Spleen (tissue), 11 donors: Measurements from ENCODE around the gene SOX5. TPM values are rescaled to one million over a fixed set of nuclear protein-coding genes. Genes with fewer than 3 reads are reported as not detected.

Source experiments
- DNase-seq: peaks from one replicate; pipeline ENCODE4 v3.0.0-alpha.2; 2020
- H3K27ac ChIP-seq, 8 donors: fragments of 200-600 bp; sonication (generic) in 7 of 8; 1 replicate in 4 of 8; 2 replicates in 4 of 8; pipeline versions ENCODE4 v1.5.0 to v1.8.0; 2016 to 2021; ENCODE audit warnings: inconsistent platforms in 4 of 8, mild to moderate bottlenecking in 4 of 8, moderate library complexity in 1 of 8
- H3K27me3 ChIP-seq, 7 donors: fragments of 200-600 bp; sonication (generic) in 6 of 7; replicated peaks in 1 of 7; 1 replicate in 4 of 7; 2 replicates in 3 of 7; pipeline versions ENCODE4 v1.5.0 to v1.8.0; 2016 to 2021; ENCODE audit warnings: inconsistent platforms in 3 of 7, mild to moderate bottlenecking in 1 of 7
- H3K36me3 ChIP-seq, 6 donors: fragments of 200-600 bp; sonication (generic) in 5 of 6; 1 replicate in 4 of 6; 2 replicates in 2 of 6; pipeline versions ENCODE4 v1.5.0 to v1.8.0; 2016 to 2021; ENCODE audit warnings: inconsistent platforms in 2 of 6
- H3K4me1 ChIP-seq, 6 donors: fragments of 200-600 bp; sonication (generic) in 5 of 6; 1 replicate in 3 of 6; 2 replicates in 3 of 6; pipeline versions ENCODE4 v1.5.0 to v1.8.0; 2016 to 2021; ENCODE audit warnings: inconsistent platforms in 3 of 6
- H3K4me3 ChIP-seq, 8 donors: fragments of 200-600 bp; sonication (generic) in 7 of 8; 1 replicate in 4 of 8; 2 replicates in 4 of 8; pipeline versions ENCODE4 v1.5.0 to v1.8.0; 2016 to 2021; ENCODE audit warnings: inconsistent platforms in 4 of 8, mild to moderate bottlenecking in 4 of 8, moderate library complexity in 2 of 8
- H3K9me3 ChIP-seq, 8 donors: fragments of 200-600 bp; sonication (generic) in 7 of 8; 1 replicate in 4 of 8; 2 replicates in 4 of 8; pipeline versions ENCODE4 v1.5.0 to v1.8.0; 2016 to 2021; ENCODE audit warnings: inconsistent platforms in 4 of 8
- POLR2A ChIP-seq, 3 donors: fragments of 450-650 bp; IDR thresholded peaks; one replicate each; pipeline ENCODE4 v1.5.1; 2017; ENCODE audit warnings: antibody characterized with exemption in 3 of 3, mild to moderate bottlenecking in 1 of 3
- POLR2AphosphoS5 ChIP-seq, 3 donors: sonication (generic); formaldehyde crosslinking; IDR thresholded peaks; one replicate each; pipeline ENCODE4 v1.5.1; 2017; ENCODE audit warnings: antibody characterized with exemption in 3 of 3
- WGBS, 5 donors: extraction: QIAGEN DNeasy Blood & Tissue Kit in 3 of 5; methylation state at CpG; one replicate each; pipeline versions ENCODE4 v1.1.5 to v1.1.7; 2013 to 2018; 5-methylcytosine and 5-hydroxymethylcytosine counted together
- intact Hi-C: fragments of 100-400 bp; cut with DNase I; formaldehyde crosslinking; loops from one replicate; pipeline ENCODE4 v1.15.0; 2023; ENCODE audit warnings: low total_unique reads
- polyA plus RNA-seq, 3 donors: library from polyadenylated mRNA; stranded (reverse); fragments of 200-250 nt; gene quantifications; one replicate each; pipeline ENCODE4 v1.2.1, GENCODE V29; 2013
- total RNA-seq, 7 donors: library from RNA; depleted of rRNA in 3 of 7; stranded (reverse); fragments of >200 nt in 3 of 7; fragmentation: NEBNext Ultra II Directional in 4 of 7; extraction: Animal tissue kit (Norgen Biotek cat#: 25700) in 4 of 7; gene quantifications; one replicate each; pipeline versions ENCODE4 v1.1.0 to v1.2.1, GENCODE V29; 2016 to 2021
- TF ChIP-seq, protein P1 (sequence below), 11 experiments: fragments of 200-600 bp in 7 of 11; fragments of 450-650 bp in 4 of 11; sonication (generic) in 4 of 11; IDR thresholded peaks in 8 of 11; conservative IDR thresholded peaks in 3 of 11; 1 replicate in 7 of 11; 2 replicates in 4 of 11; pipeline versions ENCODE4 v1.4.0 to v1.8.0; 2016 to 2021; ENCODE audit warnings: antibody characterized with exemption in 11 of 11, inconsistent platforms in 4 of 11, mild to moderate bottlenecking in 1 of 11
- donor health status: healthy with polysubstance abuse.
- donor health status: DM: no; HTN: no; CAD: no; lungs with moderate emphysema.
- donor health status: DM: no; HTN: no; CAD: no.
- donor health status: Bipolar disorder and iron deficiency.
- donor health status: healthy.
- donor health status: DM: no; HTN: no; CAD: no.
- donor health status: DM: yes; HTN: yes; CAD: no.

SOX5 gene
- total and polyA plus RNA-seq, 10 donors, result 0.20 to 21.3 (median 8.7) TPM

DNA sequence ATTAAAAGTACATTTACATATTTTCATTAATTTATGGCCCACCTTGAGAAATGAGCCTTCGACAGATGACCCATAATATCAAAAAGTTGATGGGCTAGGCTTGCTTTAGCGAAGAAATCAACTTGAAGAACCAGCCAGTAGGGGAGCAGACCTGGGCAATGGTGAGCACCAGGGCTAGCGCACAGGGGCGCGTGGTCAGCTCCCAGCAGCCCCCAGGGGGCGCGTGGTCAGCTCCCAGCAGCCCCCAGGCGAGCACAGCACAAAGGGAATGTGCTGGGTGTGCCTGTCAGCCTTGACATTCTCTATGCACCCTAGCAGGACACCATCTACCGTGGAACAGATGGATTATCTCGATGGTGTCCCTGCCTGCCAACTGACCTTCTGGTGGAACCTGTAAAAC is 15.3 kb upstream of the SOX5 start:
- Histone ChIP-seq H3K9me3 (no peaks in the 10 kb centered on the region), H3K36me3 (no peaks in the 10 kb centered on the region), H3K4me1 (no peaks in the 10 kb centered on the region), H3K27ac (no peak overlapping the region), H3K4me3 (no peak overlapping the region), H3K27me3 (no peaks in the 10 kb centered on the region)
- 78 to 89% (median 82%) methylated on average over 6 to 10 of the region's 10 CpGs for WGBS, 5 donors
- intact Hi-C loops, result no loop called here
- TF ChIP-seq, protein P1, sequence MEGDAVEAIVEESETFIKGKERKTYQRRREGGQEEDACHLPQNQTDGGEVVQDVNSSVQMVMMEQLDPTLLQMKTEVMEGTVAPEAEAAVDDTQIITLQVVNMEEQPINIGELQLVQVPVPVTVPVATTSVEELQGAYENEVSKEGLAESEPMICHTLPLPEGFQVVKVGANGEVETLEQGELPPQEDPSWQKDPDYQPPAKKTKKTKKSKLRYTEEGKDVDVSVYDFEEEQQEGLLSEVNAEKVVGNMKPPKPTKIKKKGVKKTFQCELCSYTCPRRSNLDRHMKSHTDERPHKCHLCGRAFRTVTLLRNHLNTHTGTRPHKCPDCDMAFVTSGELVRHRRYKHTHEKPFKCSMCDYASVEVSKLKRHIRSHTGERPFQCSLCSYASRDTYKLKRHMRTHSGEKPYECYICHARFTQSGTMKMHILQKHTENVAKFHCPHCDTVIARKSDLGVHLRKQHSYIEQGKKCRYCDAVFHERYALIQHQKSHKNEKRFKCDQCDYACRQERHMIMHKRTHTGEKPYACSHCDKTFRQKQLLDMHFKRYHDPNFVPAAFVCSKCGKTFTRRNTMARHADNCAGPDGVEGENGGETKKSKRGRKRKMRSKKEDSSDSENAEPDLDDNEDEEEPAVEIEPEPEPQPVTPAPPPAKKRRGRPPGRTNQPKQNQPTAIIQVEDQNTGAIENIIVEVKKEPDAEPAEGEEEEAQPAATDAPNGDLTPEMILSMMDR (IDR thresholded peaks at IDR 0.05 in 8 of 11, conservative IDR thresholded peaks at IDR 0.05 in 3 of 11), result no peak
- TF ChIP-seq POLR2AphosphoS5 (IDR thresholded peaks at IDR 0.05) (no peak), POLR2A (IDR thresholded peaks at IDR 0.05) (no peak)
- DNase-seq, result no peak

DNA sequence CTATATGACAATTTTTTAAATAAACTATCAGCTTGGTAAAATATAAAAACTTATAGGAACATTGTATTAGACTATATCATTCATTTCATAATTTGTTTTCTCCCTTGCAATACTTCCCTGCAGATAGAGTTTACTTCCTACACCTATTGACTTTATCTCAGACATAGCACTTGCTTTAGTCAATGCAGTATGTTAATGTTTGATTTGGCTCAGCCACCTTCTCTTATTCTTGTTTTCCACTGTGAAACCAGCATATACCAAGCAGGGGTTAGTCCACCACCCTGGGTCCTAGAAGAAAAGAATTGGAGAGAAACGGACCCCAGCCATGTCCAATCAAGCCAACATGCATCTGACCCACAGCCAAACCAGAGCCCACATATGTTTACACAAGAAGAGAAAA is 10.4 kb upstream of the SOX5 start:
- H3K27me3 ChIP-seq, result no peaks in the 10 kb centered on the region
- intact Hi-C loops, result no loop called here
- H3K27ac ChIP-seq, result no peak overlapping the region
- H3K4me1 ChIP-seq, result no peaks in the 10 kb centered on the region
- TF ChIP-seq, protein P1 (IDR thresholded peaks at IDR 0.05 in 8 of 11, conservative IDR thresholded peaks at IDR 0.05 in 3 of 11), result no peak
- no peak for TF ChIP-seq POLR2A (IDR thresholded peaks at IDR 0.05)
- TF ChIP-seq POLR2AphosphoS5 (IDR thresholded peaks at IDR 0.05), result no peak
- 84 to 100% (median 93%) methylated on average over 1 of the region's 1 CpG for WGBS, 5 donors
- DNase-seq, result no peak
- no peaks in the 10 kb centered on the region for H3K36me3 ChIP-seq
- H3K4me3 ChIP-seq, result no peak overlapping the region
- no peaks in the 10 kb centered on the region for H3K9me3 ChIP-seq

DNA sequence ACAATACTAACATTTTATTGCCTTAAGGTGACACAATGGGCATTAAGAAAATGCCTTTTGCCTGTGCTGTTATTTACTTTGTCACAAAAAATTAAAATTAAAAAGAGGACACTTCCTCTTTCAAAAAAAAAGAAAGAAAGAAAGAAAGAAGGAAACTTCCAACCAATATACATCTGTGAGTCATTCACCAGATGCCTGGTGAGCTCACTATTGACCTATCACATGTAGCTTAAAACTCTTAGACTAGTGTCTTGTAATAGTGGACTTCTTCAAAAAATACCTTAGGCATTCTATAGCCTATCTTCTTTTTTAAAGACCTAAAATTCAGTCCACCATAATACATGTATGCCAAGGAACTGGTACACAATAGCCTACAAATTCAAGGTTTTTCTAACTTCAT is 4.9 kb upstream of the SOX5 start:
- DNase-seq, result no peak
- no peak overlapping the region for H3K27ac ChIP-seq
- peaks cover 0 to 9% (median 0%) of the 10 kb centered on the region in 6 donors for H3K4me1 ChIP-seq
- no peak overlapping the region for H3K4me3 ChIP-seq
- TF ChIP-seq, protein P1 (IDR thresholded peaks at IDR 0.05 in 8 of 11, conservative IDR thresholded peaks at IDR 0.05 in 3 of 11), result no peak
- TF ChIP-seq POLR2A (IDR thresholded peaks at IDR 0.05), result no peak
- no peak for TF ChIP-seq POLR2AphosphoS5 (IDR thresholded peaks at IDR 0.05)
- H3K9me3 ChIP-seq, result no peaks in the 10 kb centered on the region
- no peaks in the 10 kb centered on the region for H3K36me3 ChIP-seq
- intact Hi-C loops, result no loop called here
- H3K27me3 ChIP-seq, result peaks cover 0 to 21% (median 0%) of the 10 kb centered on the region in 7 donors

DNA sequence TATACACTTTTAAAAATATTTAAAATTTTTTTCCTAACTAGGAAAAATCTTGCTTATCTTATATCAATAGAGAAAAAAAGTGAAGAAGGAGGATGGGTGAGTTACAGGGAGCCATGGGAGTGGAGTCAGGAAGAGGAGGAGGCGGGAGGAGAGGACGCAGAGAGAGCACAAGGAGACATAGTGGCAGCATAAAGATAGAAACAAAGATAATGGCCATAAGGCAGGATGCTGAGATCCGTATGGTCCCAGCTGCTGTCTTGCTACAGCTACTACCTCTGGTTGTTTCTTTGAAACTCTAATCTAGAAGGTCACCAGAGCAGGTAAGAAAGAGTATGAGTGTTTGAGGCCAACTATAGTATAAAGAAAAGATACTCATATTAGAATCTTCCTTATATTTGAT is 2.6 kb upstream of the SOX5 start:
- H3K36me3 ChIP-seq, result no peaks in the 10 kb centered on the region
- TF ChIP-seq POLR2A (IDR thresholded peaks at IDR 0.05), result no peak
- TF ChIP-seq, protein P1 (IDR thresholded peaks at IDR 0.05 in 8 of 11, conservative IDR thresholded peaks at IDR 0.05 in 3 of 11), result no peak
- TF ChIP-seq POLR2AphosphoS5 (IDR thresholded peaks at IDR 0.05), result no peak
- H3K4me3 ChIP-seq, result no peak overlapping the region
- H3K9me3 ChIP-seq, result no peaks in the 10 kb centered on the region
- H3K4me1 ChIP-seq, result peaks cover 0 to 18% (median 0%) of the 10 kb centered on the region in 6 donors
- no peak for DNase-seq
- intact Hi-C loops, result no loop called here
- H3K27ac ChIP-seq, result no peak overlapping the region
- WGBS, 5 donors, result 67 to 77% (median 75%) methylated on average over 3 of the region's 3 CpGs
- H3K27me3 ChIP-seq, result peaks cover 0 to 34% (median 0%) of the 10 kb centered on the region in 7 donors
